ENCODE results near the gene STBD1.
"Not testable (repeated sequence)": the region's sequence is repeated elsewhere in the genome, so short reads cannot be mapped to it uniquely, and the experiment has no call there.

Gene STBD1

GRCh38 chr4:76275486-76276124, 30.9 kb upstream of the STBD1 start:
- no peak for DNase-seq (ENCODE audit: low read depth)
- TF ChIP-seq CTCF (conservative IDR thresholded peaks at IDR 0.05; ENCODE audit: low read depth, low read length): no peak
- no peak overlapping the region for H3K4me3 ChIP-seq (ENCODE audit: low read depth, low read length)

GRCh38 chr4:76276813-76277212, 29.7 kb upstream of the STBD1 start:
- DNase-seq (ENCODE audit: low read depth): no peak
- TF ChIP-seq CTCF (conservative IDR thresholded peaks at IDR 0.05; ENCODE audit: low read depth, low read length): no peak
- H3K4me3 ChIP-seq (ENCODE audit: low read depth, low read length): no peak overlapping the region

GRCh38 chr4:76277667-76278066, 28.9 kb upstream of the STBD1 start:
- no peak for TF ChIP-seq CTCF (conservative IDR thresholded peaks at IDR 0.05; ENCODE audit: low read depth, low read length)
- DNase-seq (ENCODE audit: low read depth): no peak
- H3K4me3 ChIP-seq (ENCODE audit: low read depth, low read length): no peak overlapping the region

GRCh38 chr4:76278583-76278982, 27.9 kb upstream of the STBD1 start:
- H3K4me3 ChIP-seq (ENCODE audit: low read depth, low read length): no peak overlapping the region
- DNase-seq (ENCODE audit: low read depth): no peak
- TF ChIP-seq CTCF (conservative IDR thresholded peaks at IDR 0.05; ENCODE audit: low read depth, low read length): no peak

- no peak for TF ChIP-seq CTCF (conservative IDR thresholded peaks at IDR 0.05; ENCODE audit: low read depth, low read length)
- no peak for DNase-seq (ENCODE audit: low read depth)
- H3K4me3 ChIP-seq (ENCODE audit: low read depth, low read length): no peak overlapping the region
These were observed 27.1 kb upstream of the STBD1 start for GRCh38 chr4:76279462-76279861.

- no peak for DNase-seq (ENCODE audit: low read depth)
- no peak for TF ChIP-seq CTCF (conservative IDR thresholded peaks at IDR 0.05; ENCODE audit: low read depth, low read length)
- no peak overlapping the region for H3K4me3 ChIP-seq (ENCODE audit: low read depth, low read length)
These were observed 25.8 kb upstream of the STBD1 start for GRCh38 chr4:76280488-76281441.

- not testable (repeated sequence) for DNase-seq (ENCODE audit: low read depth); H3K4me3 ChIP-seq (ENCODE audit: low read depth, low read length)
These were observed 24.9 kb upstream of the STBD1 start for GRCh38 chr4:76281594-76281993.
